NCI-H2196 (cell line): ENCODE data around the gene CARD10.

Experiments used
- DNase-seq: peaks from one replicate; lab custom pipeline; 2025; ENCODE audit not compliant: unreplicated experiment; lab: John Stamatoyannopoulos, UW

Gene CARD10

GRCh38 chr22:37487571-37487970 lies 31.6 kb downstream of the CARD10 start:
- DNase-seq: no peak

- DNase-seq: no peak
Observed at GRCh38 chr22:37487129-37487528, 32.1 kb downstream of the CARD10 start.

- peak; percentile 62 for DNase-seq
Observed at GRCh38 chr22:37486224-37486845, 32.9 kb downstream of the CARD10 start, which contains the start of gene MFNG. TSS of gene MFNG (minus strand) at chr22:37486384. CDS start at chr22:37486177, 207 bp downstream.

GRCh38 chr22:37485395-37486223 lies 33.6 kb downstream of the CARD10 start:
- no peak for DNase-seq

- DNase-seq: no peak
Observed at GRCh38 chr22:37484480-37485394, 34.5 kb downstream of the CARD10 start.

- no peak for DNase-seq
Observed at GRCh38 chr22:37483050-37483449, 36.2 kb downstream of the CARD10 start.

GRCh38 chr22:37482244-37482643 lies 37.0 kb downstream of the CARD10 start:
- no peak for DNase-seq

GRCh38 chr22:37481347-37481907 lies 37.8 kb downstream of the CARD10 start:
- DNase-seq: no peak

- DNase-seq: no peak
Observed at GRCh38 chr22:37480387-37481346, 38.5 kb downstream of the CARD10 start.

GRCh38 chr22:37479196-37479595 lies 40.0 kb downstream of the CARD10 start:
- no peak for DNase-seq

GRCh38 chr22:37476389-37477329 lies 42.6 kb downstream of the CARD10 start:
- DNase-seq: no peak

GRCh38 chr22:37474447-37475090 lies 44.6 kb downstream of the CARD10 start:
- DNase-seq: no peak

- DNase-seq: no peak
Observed at GRCh38 chr22:37473437-37473946, 45.7 kb downstream of the CARD10 start.

- DNase-seq: peak; percentile 7
Observed at GRCh38 chr22:37472418-37473006, 46.7 kb downstream of the CARD10 start.

- DNase-seq: no peak
Observed at GRCh38 chr22:37471727-37472417, 47.3 kb downstream of the CARD10 start.

- DNase-seq: no peak
Observed at GRCh38 chr22:37470087-37470445, 49.1 kb downstream of the CARD10 start.

GRCh38 chr22:37469416-37470086 lies 49.7 kb downstream of the CARD10 start:
- DNase-seq: no peak
